OCI-LY7 (cell line): Measurements from ENCODE around the gene CD274. TPM values are rescaled to one million over a fixed set of nuclear protein-coding genes. Genes with fewer than 3 reads are reported as not detected.
"Not testable (repeated sequence)": the region's sequence is repeated elsewhere in the genome, so short reads cannot be mapped to it uniquely, and the experiment has no call there.

Experiments
- BruUV-seq: library from RNA; stranded (reverse); fragments of 400-500 nt; replicated peaks from 2 replicates; lab custom pipeline; 2021; lab: Mats Ljungman, UMichigan
- CTCF ChIA-PET: fragments of 300-600 bp; sonication (Branson Sonifier 250); formaldehyde crosslinking; loops from one replicate; lab custom pipeline; 2022; ENCODE audit warnings: antibody characterized with exemption; ENCODE audit not compliant: unreplicated experiment; lab: Charles Lee
- POLR2A ChIA-PET: fragments of 300-600 bp; sonication (Branson Sonifier 250); formaldehyde crosslinking; loops from one replicate; lab custom pipeline; 2022; ENCODE audit warnings: antibody characterized with exemption; lab: Charles Lee
- DNase-seq: peaks from one replicate; pipeline ENCODE4 v3.0.0-alpha.2; 2015; ENCODE audit warnings: low spot score
- H2AFZ ChIP-seq: fragments of 200-600 bp; sonication (generic), shearing (Covaris generic); 2 replicates; pipeline ENCODE4 v1.6.1; 2014; ENCODE audit warnings: mild to moderate bottlenecking, antibody characterized with exemption, low read length, moderate library complexity
- H3K27ac ChIP-seq: fragments of 200-600 bp; sonication (generic); 2 replicates; pipeline ENCODE4 v1.5.1; 2014; ENCODE audit warnings: mixed run types, low read depth, mild to moderate bottlenecking, moderate library complexity, low read length, inconsistent platforms; ENCODE audit not compliant: poor library complexity, severe bottlenecking
- H3K36me3 ChIP-seq: fragments of 200-600 bp; sonication (generic); 2 replicates; pipeline ENCODE4 v1.6.1; 2014; ENCODE audit warnings: mild to moderate bottlenecking, antibody characterized with exemption, low read length, moderate library complexity, mixed read lengths; ENCODE audit not compliant: insufficient read depth
- H3K4me1 ChIP-seq: fragments of 200-600 bp; sonication (generic); 2 replicates; pipeline ENCODE4 v1.5.1; 2014; ENCODE audit warnings: mild to moderate bottlenecking, low read length; ENCODE audit not compliant: insufficient read depth, poor library complexity, severe bottlenecking
- H3K4me2 ChIP-seq: fragments of 200-600 bp; sonication (generic); 2 replicates; pipeline ENCODE4 v1.6.1; 2014; ENCODE audit warnings: mild to moderate bottlenecking, low read length
- H3K4me3 ChIP-seq: fragments of 200-600 bp; sonication (generic); 2 replicates; pipeline ENCODE4 v1.5.1; 2014; ENCODE audit warnings: mild to moderate bottlenecking, low read depth, low read length; ENCODE audit not compliant: poor library complexity, severe bottlenecking
- H3K79me2 ChIP-seq: fragments of 200-600 bp; sonication (generic); 2 replicates; pipeline ENCODE4 v1.6.1; 2016; ENCODE audit warnings: low read depth, mild to moderate bottlenecking, low read length, moderate library complexity, mixed read lengths; ENCODE audit not compliant: insufficient read depth
- H3K9me2 ChIP-seq: fragments of 200-600 bp; sonication (generic); 2 replicates; pipeline ENCODE4 v1.6.1; 2016; ENCODE audit warnings: mild to moderate bottlenecking, low read length, mixed read lengths; ENCODE audit not compliant: insufficient read depth
- H3K9me3 ChIP-seq: fragments of 200-600 bp; sonication (generic); 2 replicates; pipeline ENCODE4 v1.6.1; 2014; ENCODE audit warnings: mild to moderate bottlenecking, mixed run types, low read length, mixed read lengths
- H4K20me1 ChIP-seq: fragments of 200-600 bp; sonication (generic); 2 replicates; pipeline ENCODE4 v1.6.1; 2014; ENCODE audit warnings: mild to moderate bottlenecking, antibody characterized with exemption, low read length, moderate library complexity, mixed read lengths; ENCODE audit not compliant: insufficient read depth
- CTCF ChIP-seq: fragments of 200-600 bp; sonication (generic); conservative IDR thresholded peaks from 2 replicates; pipeline ENCODE4 v1.5.1; 2014; ENCODE audit warnings: mild to moderate bottlenecking, antibody characterized with exemption, low read length, moderate library complexity, mixed read lengths
- EZH2phosphoT487 ChIP-seq: fragments of 200-600 bp; sonication (generic); IDR thresholded peaks from 2 replicates; pipeline ENCODE4 v1.6.1; 2018; ENCODE audit warnings: low read depth, borderline replicate concordance, mild to moderate bottlenecking, mixed run types, antibody characterized with exemption, low read length, moderate library complexity, mixed read lengths
- intact Hi-C: fragments of 100-400 bp; cut with micrococcal nuclease; formaldehyde crosslinking; loops from one replicate; pipeline ENCODE4 v1.10.0; 2022; ENCODE audit not compliant: unreplicated experiment
- total RNA-seq, 2 experiments: library from RNA; depleted of rRNA in 1 of 2; stranded (reverse); fragments of >200 nt in 1 of 2; shearing (Covaris generic) in 1 of 2; gene quantifications; 2 replicates each; pipeline ENCODE4 v1.2.3, GENCODE V29; 2014 to 2022

Gene CD274
- total RNA-seq, 2 experiments from 2014 or later: 0.15 to 0.57 TPM

GRCh38 chr9:5470122-5470521 is 19.8 kb downstream of the CD274 start:
- Histone ChIP-seq H3K9me3 (no peaks in the 10 kb centered on the region), H4K20me1 (no peaks in the 10 kb centered on the region), H3K79me2 (no peaks in the 10 kb centered on the region), H3K4me1 (peaks cover 10% of the 10 kb centered on the region), H3K9me2 (no peaks in the 10 kb centered on the region), H3K4me2 (no peak overlapping the region), H3K4me3 (no peak overlapping the region), H3K27ac (no peak overlapping the region), H2AFZ (no peak overlapping the region), H3K36me3 (no peaks in the 10 kb centered on the region)
- ChIA-PET POLR2A (no interaction called here), CTCF (no interaction called here)
- TF ChIP-seq EZH2phosphoT487 (no peak), CTCF (no peak)
- intact Hi-C loops: no loop called here
- BruUV-seq: no TSS peak
- DNase-seq: no peak

GRCh38 chr9:5470816-5471215 is 20.5 kb downstream of the CD274 start:
- Histone ChIP-seq H3K9me2 (no peaks in the 10 kb centered on the region), H3K4me1 (peaks cover 3% of the 10 kb centered on the region), H3K27ac (no peak overlapping the region), H4K20me1 (no peaks in the 10 kb centered on the region), H3K4me2 (no peak overlapping the region), H3K9me3 (no peaks in the 10 kb centered on the region), H3K79me2 (no peaks in the 10 kb centered on the region), H2AFZ (no peak overlapping the region), H3K4me3 (no peak overlapping the region), H3K36me3 (no peaks in the 10 kb centered on the region)
- BruUV-seq: no TSS peak
- intact Hi-C loops: no loop called here
- CTCF ChIA-PET: no interaction called here
- POLR2A ChIA-PET: no interaction called here
- no peak for TF ChIP-seq CTCF
- no peak for TF ChIP-seq EZH2phosphoT487
- DNase-seq: no peak

GRCh38 chr9:5475611-5476010 is 25.3 kb downstream of the CD274 start:
- H3K27ac ChIP-seq, DNase-seq, H3K4me1 ChIP-seq, H3K9me2 ChIP-seq, H2AFZ ChIP-seq, H3K4me3 ChIP-seq, BruUV-seq, H3K9me3 ChIP-seq, H3K36me3 ChIP-seq, intact Hi-C loops, H4K20me1 ChIP-seq, CTCF ChIA-PET, H3K79me2 ChIP-seq, H3K4me2 ChIP-seq: not testable (repeated sequence)
- POLR2A ChIA-PET: interaction anchor here (1.2 kb wide), 1 partner anchor 10 kb away, joined by 3 read pairs; no protein-coding TSS in a partner anchor
